HK-2 (cell line): ENCODE measurements around the gene NUP210L.
"Not testable (repeated sequence)": the region's sequence is repeated elsewhere in the genome, so short reads cannot be mapped to it uniquely, and the experiment has no call there.

Experiments
- DNase-seq: peaks from one replicate; pipeline ENCODE4 v3.0.0-alpha.2; 2018; ENCODE audit not compliant: unreplicated experiment

Gene NUP210L

GRCh38 chr1:153991806-153992205 lies 163.1 kb downstream of the NUP210L start:
- DNase-seq: no peak

GRCh38 chr1:153991151-153991630 lies 163.7 kb downstream of the NUP210L start:
- no peak for DNase-seq

GRCh38 chr1:153990468-153991150 lies 164.3 kb downstream of the NUP210L start, which contains the start of gene RPS27:
RPS27 (plus strand) TSS chr1:153990762; CDS start chr1:153990797, 35 bp downstream.
- DNase-seq: peak; percentile 89

GRCh38 chr1:153987621-153988020 lies 167.3 kb downstream of the NUP210L start:
- no peak for DNase-seq

DNA sequence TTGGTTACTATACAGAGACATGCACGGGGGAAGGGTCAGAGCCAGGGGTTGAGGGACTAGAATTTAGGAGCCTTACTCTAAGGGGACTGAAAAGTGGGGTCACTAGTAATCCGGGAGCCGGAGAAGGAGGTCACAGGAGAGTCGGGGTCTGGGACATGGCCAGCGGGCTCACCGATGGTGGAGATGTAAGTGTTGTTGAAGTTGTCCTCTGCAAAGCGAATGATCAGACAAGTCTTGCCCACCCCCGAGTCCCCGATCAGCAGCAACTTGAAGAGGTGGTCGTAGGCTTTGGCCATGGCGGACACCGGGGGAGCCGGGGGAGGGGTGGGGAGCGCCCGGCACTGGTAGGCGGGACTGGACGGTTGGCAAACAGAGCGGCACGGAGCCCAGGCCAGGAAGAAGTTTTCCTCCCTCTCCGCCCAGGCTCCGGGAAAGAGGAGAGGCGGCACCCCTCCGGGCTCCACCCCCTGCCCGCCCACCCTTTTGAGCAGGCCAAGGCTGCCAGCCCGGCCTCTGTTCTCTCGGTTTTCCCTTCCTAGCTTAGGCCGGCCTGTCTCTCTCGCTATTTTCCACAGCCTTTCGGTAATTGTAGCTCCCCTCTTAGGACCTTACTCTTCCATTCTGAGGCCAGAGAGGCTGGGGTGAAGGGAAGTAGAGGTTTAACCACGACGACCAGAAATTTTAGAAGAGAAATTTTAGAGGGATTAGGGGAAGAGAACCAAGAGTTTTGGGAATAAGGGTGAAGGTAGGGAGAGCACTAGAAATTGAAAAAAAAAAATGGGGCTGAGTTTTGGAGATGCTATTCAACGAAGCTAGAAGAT lies 168.7 kb downstream of the NUP210L start, which contains the start of gene RAB13:
Gene RAB13, minus strand, starts transcription at position 399 of the 821 bp plus-strand sequence. Its CDS starts 103 bp downstream, at position 296.
- peak; percentile 92 for DNase-seq

GRCh38 chr1:153985341-153985912 lies 169.4 kb downstream of the NUP210L start:
- peak; percentile 64 for DNase-seq

DNA sequence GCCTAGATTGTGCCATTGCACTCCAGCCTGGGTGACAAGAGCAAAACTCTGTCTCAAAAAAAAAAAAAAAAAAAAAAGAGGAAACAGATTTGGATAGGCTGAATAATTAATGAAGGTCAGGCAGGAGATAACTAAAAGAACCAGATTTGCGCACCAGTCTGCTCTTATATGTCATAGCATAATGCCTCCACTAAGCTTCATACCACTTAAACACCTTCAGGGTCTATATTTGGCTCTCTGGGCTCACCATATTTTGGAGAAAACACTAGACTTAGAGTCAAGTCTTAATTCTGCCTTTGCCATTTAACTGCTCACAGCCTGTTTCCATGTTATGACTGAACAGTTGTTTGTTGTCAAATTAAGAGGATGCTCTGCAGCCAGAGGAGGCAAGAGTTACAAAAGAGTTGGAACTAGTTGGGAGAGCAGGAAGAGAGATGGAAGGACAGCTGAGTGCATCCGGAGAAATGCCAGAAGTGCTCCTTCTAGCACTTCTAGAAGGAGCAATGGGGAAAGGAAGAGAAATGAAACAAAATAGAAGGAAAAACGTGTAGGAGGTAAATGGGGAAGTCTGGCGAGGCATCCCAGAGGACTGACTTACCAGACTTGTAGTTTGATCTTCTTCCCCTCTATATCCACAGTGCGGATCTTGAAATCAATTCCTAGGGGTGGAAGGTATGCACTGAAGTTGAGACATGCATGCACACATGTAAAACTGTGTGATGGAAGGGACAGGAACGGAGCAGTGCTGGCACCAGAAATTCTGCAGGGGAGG lies 170.6 kb downstream of the NUP210L start:
- DNase-seq: no peak

DNA sequence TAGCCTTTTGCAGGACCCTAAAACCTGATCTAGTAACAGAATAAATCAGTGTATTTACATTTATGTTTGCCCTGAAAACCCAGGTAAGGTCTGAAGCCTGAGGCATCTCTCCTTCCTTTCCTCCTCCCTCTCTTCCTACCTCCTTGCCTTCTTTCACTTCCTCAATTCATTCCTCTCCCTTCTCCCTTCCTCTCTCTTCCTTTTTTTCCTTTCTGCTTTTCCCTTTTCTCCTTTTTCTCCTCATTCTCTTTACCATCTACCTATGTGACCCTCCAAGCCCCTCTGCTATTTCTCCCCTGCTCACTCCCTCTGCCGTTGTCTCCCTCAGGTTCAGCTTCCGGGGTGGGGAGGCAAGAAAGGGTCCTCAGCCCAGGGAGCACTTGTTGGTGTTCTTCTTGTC lies 173.1 kb downstream of the NUP210L start:
- DNase-seq: not testable (repeated sequence)

DNA sequence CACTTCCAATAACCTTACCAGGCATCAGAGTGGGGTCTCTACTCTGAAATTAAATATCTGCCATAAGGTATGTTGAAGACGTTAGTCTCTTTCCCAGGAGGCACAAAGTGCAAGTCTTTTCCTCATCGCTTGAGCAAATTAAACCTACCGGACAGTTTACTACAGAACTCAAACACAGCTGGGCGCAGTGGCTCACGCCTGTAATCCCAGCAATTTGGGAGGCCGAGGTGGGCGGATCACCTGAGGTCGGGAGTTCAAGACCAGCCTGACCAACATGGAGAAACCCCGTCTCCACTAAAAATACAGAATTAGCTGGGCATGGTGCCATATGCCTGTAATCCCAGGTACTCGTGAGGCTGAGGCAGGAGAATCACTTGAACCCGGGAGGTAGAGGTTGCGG lies 175.8 kb downstream of the NUP210L start:
- DNase-seq: not testable (repeated sequence)

- DNase-seq: no peak
Measured at GRCh38 chr1:153978274-153978909, 176.5 kb downstream of the NUP210L start.

- peak; percentile 80 for DNase-seq
Measured at GRCh38 chr1:153977250-153978240, 177.3 kb downstream of the NUP210L start, which contains the start of gene JTB. JTB (minus strand) TSS chr1:153977674; CDS start chr1:153977252, 422 bp downstream.

DNA sequence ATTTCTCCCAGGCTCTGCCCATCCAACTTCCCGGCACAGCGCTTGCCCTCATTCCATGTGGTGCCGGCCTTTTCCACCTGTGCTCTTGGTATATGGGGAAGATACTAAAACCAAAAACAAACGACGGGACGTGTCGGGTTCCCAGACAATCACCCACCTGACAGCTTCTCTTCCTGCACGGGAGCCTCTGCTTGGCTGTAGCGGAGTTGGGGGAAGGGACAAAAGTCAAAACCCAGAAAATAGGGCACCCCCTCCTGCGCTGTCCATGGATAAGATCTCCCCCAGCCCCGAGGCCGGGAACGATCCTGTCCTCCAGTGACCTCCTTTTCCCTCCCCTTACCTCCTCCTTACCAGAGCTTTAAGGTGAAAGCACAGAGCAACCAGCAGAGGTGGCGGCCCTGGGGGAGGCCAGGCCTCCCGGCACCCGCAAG lies 178.0 kb downstream of the NUP210L start:
- DNase-seq: no peak

DNA sequence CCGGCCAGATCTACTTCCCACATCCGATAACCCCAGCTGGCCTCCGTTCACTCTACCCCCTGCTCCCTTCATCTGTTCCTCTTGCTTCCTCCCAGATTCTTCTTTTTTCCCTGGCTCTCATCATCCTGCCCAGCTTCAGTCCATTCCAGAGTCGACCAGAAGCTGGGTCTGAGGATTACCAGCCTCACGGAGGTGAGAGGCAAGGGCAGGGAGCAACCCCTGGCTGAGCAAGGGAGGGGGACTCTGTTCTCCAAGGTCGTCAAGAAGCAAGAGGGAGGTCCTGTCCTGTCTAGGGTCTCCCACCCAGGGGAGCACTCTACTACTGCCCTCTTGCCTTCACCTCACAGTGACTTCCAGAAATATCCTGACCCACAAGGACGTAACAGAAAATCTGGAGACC lies 181.3 kb downstream of the NUP210L start:
- DNase-seq: no peak

- no peak for DNase-seq
Measured at GRCh38 chr1:153973071-153973470, 181.8 kb downstream of the NUP210L start.

DNA sequence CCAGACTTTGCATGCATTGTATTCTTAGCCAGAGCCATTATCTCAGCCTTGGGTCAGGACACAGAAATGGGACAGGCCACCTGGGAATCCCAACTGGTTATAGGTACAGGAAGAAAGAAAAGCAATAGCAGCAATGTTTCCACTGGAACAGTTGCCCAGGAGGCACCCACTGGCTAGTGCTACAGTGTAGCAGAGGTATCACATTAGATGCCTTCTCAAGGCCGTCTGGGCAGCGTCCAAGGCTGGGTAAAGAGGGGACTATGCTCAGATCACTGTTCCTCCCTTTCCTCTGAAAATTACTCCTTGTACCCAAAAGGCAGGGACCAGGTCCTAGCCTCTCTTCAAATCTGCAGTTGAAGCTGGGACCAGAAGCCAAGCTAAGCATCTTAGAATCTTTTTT lies 184.5 kb downstream of the NUP210L start:
- no peak for DNase-seq

- no peak for DNase-seq
Measured at GRCh38 chr1:153968972-153969371, 185.9 kb downstream of the NUP210L start.

- DNase-seq: no peak
Measured at GRCh38 chr1:153968408-153968807, 186.5 kb downstream of the NUP210L start.

GRCh38 chr1:153968000-153968363 lies 186.9 kb downstream of the NUP210L start:
- no peak for DNase-seq

DNA sequence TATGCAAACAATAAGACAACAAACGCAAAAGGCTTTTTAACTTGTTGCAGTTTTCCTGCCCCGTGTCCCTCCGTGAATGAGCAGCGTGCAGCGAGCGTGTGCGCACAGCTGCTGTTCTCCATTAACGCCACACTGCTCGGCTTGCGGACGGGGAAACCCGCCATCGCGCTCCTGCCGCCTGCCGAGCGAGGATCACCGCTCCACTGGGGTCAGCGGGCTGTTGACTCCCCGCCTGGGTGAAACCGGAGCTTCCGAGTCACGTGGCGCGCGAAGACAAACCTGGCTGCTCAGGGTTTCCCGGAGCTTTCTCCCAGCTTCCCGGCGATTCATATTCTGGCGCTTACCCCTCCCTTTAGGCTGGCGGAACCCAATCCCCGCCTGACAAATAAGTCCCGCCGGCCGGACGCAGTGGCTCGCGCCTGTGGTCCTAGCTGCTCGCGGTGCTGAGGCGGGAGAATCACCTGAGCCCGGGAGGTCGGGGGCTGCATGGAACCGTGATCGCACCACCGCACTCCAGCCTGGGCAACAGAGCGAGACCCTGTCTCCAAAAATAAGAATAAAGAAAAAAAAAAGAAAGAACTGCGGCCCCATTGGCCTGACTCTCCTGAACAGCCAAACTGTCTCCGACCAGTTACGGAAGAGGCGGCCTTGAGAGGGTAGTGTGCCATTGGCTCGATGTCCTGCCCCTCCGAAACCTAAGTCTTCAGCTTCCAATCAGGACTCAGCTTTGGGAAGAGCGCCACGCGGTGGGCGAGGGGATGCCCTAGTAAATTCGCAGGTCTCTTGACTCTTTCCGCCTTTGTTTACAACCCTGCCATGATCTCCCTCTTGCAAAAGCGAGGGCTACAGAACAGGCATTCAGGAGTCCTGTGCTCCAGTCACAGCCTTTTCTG lies 187.5 kb downstream of the NUP210L start, which contains the start of gene CREB3L4:
Gene CREB3L4, plus strand, starts transcription at position 796 of the 893 bp plus-strand sequence. CDS start 624 bp downstream, outside the sequence.
- DNase-seq: peak; percentile 94
